22Rv1 (cell line): ENCODE measurements around the gene TPRG1.

Experiments
- ZFX ChIP-seq: fragments of 450-650 bp; IDR thresholded peaks from 2 replicates; pipeline ENCODE4 v1.6.1; 2017; ENCODE audit warnings: antibody characterized with exemption, borderline replicate concordance
- TF ChIP-seq, protein P1 (sequence below): fragments of 450-650 bp; IDR thresholded peaks from 2 replicates; pipeline ENCODE4 v1.5.1; 2017; ENCODE audit warnings: mild to moderate bottlenecking

DNA sequence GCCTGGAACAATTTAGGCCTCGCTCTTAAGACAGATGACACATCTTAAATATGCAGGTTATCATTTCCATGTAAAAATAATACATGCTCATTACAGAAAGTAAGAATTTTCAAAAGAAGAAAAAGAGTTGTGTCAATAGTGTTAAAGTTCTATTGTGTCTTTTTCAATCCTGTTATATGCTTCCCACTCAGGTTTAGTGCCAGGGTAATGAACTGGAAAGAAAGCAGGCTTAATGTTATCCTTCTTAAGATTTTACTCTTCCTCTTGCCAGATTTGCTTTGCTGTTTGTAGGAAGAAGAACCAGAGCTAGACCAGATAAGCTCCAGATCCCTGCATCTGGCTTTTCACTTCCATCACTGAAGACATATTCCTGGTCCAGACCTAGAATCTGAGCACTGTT is 128.6 kb downstream of the TPRG1 start:
- TF ChIP-seq, protein P1, sequence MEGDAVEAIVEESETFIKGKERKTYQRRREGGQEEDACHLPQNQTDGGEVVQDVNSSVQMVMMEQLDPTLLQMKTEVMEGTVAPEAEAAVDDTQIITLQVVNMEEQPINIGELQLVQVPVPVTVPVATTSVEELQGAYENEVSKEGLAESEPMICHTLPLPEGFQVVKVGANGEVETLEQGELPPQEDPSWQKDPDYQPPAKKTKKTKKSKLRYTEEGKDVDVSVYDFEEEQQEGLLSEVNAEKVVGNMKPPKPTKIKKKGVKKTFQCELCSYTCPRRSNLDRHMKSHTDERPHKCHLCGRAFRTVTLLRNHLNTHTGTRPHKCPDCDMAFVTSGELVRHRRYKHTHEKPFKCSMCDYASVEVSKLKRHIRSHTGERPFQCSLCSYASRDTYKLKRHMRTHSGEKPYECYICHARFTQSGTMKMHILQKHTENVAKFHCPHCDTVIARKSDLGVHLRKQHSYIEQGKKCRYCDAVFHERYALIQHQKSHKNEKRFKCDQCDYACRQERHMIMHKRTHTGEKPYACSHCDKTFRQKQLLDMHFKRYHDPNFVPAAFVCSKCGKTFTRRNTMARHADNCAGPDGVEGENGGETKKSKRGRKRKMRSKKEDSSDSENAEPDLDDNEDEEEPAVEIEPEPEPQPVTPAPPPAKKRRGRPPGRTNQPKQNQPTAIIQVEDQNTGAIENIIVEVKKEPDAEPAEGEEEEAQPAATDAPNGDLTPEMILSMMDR: no peak
- TF ChIP-seq ZFX: no peak
